Right hindlimb (tissue), 1 donor: Measurements from ENCODE around the gene FOXN3.

ENCODE experiments used
- DNase-seq: peaks from one replicate; pipeline ENCODE4 v3.0.0-alpha.2; 2018

Gene FOXN3

DNA sequence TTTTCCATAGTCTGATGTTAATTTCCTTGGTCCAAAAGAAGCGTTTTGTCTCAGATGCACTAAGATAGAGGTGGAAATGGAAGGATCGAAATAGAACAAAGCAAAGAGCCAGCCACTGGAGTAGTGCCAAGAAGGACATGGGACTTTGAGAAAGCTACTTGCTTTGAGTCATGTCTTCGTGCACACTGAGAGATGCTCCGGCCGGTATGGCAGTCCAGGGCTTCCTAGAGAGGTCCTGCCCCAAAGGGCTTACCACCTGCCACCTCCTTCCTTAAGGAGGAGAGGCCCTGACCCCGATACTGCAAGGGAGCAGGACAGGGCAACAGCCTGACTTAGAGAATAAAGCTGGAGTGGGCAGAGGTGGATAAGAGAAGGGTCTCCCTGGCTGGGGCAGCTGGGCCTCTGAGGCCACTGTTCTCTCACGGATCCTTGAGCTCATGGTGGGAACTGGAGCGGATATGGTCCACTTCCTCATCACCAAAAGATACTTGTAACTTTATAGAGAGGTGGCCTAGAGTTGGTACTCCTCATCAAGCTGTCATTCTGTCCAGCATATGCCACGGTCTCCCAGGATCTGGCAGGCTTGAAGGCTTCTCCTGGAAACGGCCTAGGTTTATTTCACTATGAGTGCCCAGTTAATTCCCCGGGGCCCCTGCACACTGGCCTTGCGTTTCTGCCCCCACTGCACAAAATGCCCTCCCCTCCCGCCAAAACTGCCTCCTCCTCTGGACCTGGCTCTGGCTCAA, 57.4 kb downstream of the FOXN3 start:
- no peak for DNase-seq

DNA sequence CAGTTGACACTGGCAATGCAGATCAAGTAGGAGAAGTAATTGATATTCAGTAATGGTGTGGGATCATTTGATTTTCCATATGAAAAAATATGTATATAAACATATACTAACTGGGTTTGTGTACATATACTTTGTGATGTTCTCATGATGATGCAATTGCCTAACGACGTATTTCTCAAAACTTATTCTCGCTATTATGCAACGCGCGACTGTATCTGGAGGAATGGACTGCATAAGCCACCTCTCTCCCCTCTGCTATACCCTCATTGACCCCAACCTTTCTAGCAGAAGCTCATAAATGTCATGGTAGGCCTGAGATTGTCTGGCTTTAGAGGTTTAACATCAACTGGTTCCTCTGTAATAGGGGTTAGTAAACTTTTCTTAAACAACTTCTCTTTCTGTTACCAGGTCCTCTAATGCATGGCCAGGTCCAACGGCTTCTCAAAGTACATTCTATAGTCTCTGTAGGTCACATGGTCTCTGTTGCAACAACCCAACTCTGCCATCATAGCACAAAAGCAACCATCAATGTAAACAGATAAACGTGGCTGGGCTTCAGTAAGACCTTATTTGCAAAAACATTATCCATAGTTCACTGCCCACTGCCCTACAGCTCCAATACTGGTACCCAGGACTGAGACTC, 59.3 kb downstream of the FOXN3 start:
- DNase-seq, result no peak

DNA sequence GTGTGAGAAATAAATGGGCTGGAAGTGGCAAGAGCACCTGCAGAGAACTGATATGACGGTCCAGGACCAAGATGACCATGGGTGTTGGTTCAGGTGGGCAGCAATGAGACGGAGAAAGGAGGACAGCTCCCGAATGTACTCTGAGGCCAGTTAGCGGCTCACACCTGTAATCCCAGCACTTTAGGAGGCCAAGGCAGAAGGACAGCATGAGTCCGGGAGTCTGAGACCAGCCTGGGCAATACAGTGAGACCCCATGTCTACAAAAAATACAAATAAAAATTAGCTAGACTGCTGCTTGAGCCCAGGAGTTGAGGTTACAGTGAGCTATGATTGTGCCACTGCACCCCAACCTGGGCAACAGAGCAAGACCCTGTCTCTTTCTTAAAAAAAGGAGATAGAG, 60.1 kb downstream of the FOXN3 start:
- DNase-seq, result no peak

DNA sequence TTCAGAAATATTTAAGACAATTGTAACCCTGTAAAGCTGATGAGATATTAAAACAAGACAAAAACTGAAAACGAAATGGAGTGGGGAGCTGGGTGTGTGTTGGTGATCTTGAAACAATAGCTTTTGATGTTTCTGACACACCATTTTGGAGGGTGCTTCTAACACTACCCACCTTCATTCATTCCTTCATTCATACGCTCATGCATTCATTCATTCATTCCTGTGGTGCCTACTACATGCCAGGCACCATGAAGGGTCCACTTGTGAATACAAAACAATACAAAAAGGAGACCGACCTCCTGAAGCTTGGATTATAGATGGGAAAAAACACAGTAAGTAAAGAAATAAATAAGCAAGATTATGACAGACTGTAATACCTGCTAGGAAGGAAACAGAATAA, 60.5 kb downstream of the FOXN3 start:
- no peak for DNase-seq

DNA sequence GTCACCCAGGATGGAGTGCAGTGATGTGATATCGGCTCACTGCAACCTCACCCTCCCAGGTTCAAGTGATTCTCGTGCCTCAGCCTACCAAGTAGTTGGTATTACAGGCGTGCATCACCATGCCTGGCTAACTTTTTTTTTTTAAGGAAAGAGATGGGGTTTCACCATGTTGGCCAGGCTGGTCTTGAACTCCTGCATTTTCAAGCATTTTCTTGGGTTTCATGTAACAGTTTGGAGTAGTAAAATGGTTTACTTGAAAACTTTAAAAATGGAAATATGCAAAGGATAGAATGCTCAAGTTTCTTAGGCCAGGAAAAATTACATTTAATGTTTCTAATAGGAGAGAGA, 63.3 kb downstream of the FOXN3 start:
- DNase-seq, result no peak

DNA sequence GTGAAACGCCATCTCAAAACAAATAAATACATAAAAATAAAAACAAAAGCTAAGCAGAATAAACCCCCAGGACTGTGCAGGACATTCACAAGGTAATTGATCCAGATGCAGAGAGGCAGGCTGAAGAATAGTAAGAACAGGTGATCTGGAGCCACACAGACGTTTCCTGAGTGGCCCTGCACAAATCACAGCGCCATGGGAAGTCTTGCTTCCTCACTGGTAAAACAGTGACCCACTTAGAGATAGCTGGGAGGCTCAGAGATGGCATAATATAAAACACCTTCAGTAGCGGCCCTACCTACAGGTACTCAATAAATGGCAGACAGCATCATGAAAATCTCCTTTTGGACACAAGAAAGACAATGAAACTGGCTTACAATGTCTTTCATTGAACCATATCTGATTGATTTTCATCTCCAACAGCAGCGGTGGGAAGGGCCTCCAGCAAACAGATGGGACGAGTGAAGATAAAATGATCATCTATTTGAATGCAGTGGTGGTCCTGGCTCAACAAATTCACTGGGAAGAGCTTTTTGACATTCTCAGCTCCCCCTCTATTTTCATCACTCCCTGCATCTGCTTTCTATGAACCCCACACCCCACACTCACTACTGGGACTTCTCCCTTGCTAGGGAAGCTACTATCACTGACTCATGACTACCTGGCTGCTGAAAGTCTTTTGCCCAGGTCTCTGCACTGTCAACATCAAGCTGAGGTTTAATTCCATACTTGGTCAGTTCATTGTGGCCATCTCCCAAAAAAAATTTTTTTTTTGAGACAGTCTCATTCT, 63.9 kb downstream of the FOXN3 start:
- DNase-seq, result no peak

DNA sequence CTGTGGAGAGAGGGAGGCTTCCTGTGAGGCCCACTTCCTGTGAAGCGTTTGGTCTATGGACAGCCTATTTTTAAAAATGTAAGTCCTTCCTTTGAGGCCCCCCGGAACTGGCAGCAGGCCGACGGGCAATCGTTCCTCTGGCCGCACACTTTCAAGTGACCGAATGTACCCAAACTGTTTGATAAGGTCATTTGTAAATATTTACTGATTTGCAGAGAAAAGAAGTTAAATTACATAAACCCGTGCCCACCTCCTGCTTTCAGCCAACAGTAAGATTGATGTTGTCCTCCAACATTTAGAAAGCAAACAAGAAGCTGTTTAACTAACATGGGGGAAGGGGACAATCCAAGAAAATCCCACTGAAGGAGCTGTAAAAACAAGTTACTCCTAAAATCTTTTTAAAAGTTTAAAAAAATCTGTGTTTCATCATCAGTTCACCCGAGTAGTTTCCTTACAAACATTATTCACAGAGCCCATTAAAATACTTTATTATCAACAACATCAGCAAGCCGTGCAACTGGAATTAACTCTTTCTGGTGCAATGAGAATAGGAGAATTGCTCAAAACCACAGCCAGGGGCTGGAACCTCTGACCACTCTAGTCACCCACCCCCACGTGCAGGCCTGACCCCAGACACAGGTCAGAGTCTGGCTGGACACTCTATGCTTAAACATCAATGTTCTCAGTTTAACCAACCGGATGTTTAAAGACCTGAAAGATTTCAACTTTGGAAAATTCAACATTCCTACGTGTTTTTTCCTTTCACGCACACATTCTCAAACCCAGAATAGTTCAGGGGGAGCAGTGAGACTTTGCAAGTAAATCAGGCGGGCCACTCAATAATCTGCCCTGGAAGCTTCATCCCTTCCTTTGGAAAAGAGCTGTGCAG, 65.3 kb downstream of the FOXN3 start:
- peak; percentile 80 for DNase-seq

DNA sequence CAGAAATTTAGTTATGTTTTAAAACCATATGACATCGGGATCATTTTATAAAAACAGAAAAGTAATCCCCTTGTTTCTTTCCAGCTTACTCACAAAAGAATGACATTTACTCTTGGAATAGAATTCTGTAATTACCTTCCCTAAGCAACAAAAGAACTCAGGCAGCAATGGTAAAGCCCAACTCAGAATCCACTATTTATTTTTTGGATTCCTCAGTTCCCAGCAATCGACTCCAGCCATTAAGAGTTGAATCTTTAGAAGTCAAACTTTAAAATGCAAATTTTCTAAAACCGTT, 65.9 kb downstream of the FOXN3 start:
- no peak for DNase-seq

DNA sequence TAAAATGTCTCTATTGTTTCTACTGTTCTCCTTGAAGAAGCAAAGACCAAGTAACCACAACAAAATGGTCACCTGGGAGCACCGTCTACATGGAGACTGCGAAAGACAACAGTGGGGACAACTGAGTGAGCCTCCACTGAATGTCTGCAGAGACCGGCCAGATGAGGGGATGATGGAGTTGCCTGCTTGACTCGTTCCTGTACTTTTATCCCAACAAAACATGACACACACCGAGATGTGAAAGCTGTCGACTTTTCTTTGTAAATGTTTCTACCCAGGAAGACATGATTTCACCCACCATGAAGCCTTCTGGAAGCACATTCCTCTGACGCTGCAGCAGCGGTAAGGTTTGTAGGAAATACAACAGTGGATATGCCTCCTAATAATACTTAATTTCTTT, 66.9 kb downstream of the FOXN3 start:
- DNase-seq, result no peak

DNA sequence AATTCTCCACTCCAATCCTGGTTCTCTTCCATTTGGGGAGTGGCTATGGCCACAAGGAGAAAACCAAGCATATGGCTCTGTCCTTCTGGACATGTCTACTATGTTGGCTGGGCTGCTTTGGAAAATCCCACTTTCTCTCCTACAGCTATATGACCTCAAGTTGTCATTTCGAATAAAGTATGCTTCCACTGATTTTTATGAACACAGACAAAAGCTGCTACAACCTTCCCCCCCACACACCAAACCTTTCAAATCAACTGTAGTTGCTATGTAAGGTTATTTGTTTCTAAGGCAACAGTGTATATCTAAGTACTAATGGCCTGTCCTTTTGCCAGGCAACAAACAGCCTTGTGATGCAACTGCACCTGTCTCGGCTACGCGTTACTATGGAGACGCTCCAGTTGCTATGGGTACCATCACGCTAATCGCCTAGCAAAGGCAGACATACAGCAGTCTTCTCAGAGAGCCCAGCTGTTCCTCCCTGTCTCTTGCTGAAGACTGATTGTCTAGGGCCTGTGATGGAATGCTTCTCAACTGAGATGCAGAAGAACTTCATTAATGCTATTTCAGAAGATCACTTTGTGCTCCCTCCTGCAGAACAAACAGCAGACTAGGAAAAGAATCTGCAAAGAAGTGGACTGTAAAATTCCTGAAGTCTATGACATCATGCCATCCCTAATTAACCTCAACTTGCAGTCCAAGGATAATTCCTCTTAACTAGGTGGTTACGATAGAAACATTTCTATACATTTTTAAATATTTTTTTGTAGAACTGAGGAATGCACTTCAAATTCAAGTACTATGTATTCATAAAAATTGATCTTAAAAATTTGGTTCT, 67.6 kb downstream of the FOXN3 start:
- peak; percentile 92 for DNase-seq

DNA sequence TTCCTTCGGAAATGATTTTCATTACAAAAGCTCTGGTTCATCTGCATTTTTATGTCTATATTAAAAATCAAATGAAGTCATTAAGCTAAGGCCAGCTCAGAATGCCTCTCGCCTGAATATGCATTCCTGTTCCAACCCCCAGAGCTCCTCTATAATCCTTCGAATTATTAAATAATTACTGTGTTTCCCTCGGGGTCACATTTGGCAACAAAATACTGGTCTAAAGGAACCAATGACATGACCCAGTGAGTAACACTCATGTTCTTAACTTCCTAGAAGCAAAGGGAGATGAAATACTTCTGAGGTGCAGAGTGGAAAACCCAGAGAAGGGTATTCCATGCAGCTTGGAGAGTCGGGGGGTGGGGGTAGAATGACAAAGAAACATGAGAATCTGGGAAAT, 68.3 kb downstream of the FOXN3 start:
- DNase-seq, result no peak

DNA sequence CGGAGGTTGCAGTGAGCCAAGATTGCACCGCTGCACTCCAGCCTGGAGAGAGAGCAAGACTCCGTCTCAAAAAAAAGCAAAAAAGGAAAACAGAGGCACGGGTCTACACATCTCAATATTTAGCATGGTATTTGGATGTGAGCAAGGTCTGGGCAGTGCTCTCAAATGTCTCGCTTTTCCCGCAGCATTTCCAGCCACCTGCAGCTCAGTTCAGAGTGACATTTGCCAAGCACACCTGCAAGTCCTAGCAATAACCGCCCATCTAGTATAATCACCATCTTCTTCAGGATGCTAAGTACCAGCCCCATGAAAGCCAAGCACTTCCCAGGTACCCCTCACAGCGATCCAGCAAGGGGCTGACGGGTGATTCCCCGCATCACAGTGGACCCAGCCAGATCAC, 69.1 kb downstream of the FOXN3 start:
- no peak for DNase-seq

DNA sequence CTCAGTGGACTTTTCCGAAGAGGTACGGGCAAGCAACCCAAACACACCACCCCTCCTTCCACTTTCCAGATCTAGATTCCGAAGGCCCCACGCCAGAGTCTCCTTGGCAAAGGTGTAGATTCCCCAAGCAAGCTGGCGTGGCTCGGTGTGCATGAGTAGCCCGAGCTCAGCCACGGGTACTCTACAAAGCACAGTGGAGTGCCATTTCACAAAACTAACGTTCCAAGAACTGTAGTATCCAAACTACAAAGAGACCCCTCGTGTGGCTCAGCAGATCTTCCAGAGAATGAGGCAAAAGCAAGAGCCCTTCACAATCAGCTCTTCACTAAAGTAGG, 72.1 kb downstream of the FOXN3 start:
- no peak for DNase-seq

DNA sequence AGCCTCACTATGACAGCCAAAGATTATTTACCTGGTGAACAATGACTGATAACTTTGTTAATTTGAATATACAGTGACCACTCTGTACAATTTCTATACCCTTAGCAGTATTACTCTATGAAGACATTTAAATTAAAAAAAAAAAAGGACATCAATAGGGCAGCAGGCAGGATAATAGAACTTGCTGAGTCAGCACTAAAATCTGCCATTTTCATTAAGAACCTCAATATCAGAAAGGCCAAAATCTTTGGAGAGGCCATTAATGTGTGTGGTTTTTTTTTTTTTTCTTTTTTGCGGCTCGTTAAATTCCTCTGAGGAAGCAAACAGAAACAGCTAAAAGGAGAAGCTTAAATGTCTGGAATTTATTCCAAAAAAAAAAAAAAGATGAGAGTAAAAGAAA, 73.7 kb downstream of the FOXN3 start:
- no peak for DNase-seq

DNA sequence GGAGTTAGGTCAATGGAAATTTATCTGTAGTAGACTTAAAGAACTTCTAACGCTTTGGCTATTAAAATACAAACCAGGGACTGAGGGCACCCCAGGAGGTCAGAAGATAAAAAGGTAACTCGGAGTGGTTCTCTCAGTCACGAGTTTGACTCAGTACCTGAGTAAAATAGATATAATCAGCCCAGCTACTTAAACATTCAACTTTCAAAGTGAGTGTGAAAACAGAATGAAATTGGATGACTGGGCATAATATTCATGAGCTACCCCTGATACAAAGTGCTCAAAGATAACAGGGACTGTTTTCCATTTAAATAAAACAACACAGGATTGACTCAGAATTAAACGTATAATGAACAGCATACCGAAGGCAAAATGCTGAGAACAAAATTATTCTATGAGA, 75.0 kb downstream of the FOXN3 start:
- no peak for DNase-seq

DNA sequence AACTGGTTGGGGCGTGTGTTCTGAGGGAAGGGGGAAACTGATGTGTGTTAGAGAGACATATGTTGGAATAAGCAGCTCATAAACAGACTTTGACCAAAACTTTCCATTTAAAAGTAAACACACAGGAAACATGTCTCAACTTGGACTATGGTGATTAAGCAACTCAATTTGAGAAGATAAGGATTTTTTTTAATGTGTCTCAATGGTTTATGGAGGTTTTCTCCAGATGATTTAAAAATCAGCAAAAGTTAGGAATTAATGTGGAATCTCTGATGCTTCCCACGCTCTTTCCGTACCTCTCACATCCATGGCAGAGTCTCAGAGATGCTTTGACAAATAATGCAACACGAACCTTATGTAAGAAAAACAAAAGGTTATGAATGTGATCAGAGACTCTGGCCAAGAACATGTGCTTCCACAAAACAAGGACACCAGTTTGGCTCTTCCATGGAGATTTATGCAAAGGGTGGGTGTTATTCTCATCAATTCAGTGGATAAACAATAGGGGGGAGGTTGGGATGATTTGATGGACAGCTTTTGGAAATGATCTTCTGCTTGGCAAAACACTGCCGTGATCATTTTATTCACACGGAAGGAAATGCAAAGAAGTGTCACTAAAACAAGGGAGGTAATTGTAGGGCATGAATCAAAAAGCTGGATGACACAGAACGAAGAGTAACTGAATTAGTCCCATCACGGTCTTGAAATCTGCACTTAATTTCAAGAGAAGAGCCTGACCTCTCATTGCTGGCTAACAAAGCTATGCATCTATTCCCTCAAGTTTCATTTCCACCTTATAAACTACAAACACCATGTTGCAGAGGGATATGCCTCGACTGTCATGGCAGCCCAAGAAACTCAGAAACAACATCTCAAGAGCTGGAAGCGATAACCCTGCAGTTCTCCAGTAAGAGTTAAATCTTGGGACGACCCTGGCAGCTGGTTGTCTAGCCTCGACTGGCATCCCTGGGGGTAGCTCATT, 76.5 kb downstream of the FOXN3 start:
- no peak for DNase-seq

DNA sequence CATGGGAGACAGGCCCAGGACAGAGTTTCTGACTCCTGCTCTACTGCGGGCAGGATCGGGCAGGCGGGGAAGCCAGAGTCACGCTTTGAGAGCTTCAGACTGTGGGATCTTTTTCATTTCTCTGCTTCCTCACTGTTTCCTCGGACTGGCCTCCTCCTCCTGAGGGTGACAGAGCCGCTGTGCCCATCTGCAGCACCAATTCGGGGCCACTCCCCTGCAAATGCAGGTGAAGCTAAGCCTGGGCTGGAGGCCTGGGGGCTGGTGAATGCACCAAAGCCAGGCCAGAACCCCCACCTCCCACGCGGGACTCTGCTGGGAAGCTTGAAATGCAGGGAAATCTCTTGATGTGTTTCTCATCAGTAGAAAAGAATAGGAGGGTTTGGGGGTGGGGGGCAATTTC, 77.5 kb downstream of the FOXN3 start:
- DNase-seq, result no peak

DNA sequence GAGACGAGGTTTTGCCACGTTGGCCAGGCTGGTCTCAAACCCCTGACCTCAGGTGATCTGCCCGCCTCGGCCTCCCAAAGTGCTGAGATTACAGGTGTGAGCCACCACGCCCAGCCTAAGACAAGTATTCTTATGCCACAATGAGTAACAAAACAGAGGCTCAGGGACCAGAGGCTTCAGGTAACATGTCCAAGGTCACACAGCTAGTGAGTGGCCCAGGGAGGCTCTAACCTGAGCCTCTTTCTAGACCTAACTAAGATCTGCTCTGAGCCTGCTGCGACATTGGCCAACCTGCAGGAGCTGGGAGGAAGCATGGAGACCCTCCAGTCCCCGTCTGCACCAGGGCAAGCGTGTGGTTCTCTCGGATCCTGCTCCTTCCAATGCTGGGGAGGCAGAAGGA, 77.9 kb downstream of the FOXN3 start:
- DNase-seq, result no peak

DNA sequence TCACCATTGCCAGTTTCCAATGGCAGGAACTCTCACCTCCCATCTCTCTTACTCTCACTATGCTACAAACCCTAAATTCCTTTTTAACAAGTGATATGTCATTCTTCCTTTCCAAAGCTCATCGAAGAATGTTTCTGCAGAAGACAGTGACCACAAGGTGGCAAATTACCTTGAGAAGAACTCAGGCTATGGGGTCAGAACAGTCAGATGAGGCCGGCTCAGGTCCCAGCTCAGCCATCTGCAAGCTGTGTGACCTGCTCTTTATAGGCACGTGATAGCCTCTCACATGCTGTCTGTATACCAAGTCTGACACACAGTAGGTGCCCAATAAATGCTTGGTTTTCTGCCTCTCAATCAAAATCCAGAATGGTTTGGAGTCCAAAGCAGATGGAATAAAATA, 80.7 kb downstream of the FOXN3 start:
- no peak for DNase-seq

DNA sequence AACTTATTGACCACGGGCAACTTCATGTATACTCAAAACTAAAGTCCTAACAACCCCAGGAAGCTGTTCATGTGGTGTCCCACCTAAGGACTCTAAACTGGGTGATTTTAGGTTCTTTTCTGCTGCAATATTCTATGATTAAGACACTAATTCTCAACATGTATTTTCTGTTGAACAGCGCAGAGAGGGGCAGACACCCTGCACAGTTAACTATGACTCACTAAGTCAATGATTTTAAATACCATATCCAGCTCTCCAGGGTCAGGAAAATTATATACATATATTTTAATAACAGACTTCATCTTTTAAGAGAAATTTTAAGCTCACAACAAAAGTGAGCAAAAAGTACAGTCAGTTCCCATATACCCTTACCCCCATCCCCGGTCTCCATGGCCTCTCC, 85.0 kb downstream of the FOXN3 start:
- no peak for DNase-seq

DNA sequence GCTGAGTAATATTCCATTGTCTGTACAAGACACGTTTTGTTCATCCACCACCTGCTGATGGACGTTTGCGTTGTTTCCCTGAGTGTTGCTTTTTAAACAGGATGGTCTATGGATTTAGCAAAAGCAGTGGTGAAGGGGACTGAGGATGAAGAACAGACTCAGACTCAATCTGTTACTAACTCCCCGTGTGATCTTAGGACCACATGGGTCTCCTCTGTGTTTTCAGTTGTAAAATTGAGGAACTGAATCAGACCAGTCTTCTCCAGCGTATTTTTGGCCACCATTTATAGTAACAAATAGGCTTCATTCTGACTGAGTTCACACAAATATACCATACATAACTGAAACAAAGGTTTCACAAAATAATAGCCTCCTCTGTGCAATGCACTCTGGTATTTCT, 85.6 kb downstream of the FOXN3 start:
- DNase-seq, result no peak
